ENCODE results near the gene TMEM220.

GRCh38 chr17:10775058-10775457 lies 45.2 kb upstream of the TMEM220 start:
- no peak for TF ChIP-seq POLR2A (IDR thresholded peaks at IDR 0.05; ENCODE audit: low read length)
- TF ChIP-seq GATA1 (IDR thresholded peaks at IDR 0.05; ENCODE audit: low read depth, low read length), result no peak

Data from erythroblast (primary cell).